ENCODE measurements around the gene EXOC2.
"Not testable (repeated sequence)": the region's sequence is repeated elsewhere in the genome, so short reads cannot be mapped to it uniquely, and the experiment has no call there.

The EXOC2 gene

GRCh38 chr6:583635-584034 lies 109.3 kb downstream of the EXOC2 start:
- DNase-seq (ENCODE audit: low spot score): no peak

- DNase-seq (ENCODE audit: low spot score): no peak
Measured at GRCh38 chr6:583116-583515, 109.8 kb downstream of the EXOC2 start.

GRCh38 chr6:582370-582769 lies 110.6 kb downstream of the EXOC2 start:
- DNase-seq (ENCODE audit: low spot score): no peak

GRCh38 chr6:579339-579738 lies 113.6 kb downstream of the EXOC2 start:
- no peak for DNase-seq (ENCODE audit: low spot score)

DNA sequence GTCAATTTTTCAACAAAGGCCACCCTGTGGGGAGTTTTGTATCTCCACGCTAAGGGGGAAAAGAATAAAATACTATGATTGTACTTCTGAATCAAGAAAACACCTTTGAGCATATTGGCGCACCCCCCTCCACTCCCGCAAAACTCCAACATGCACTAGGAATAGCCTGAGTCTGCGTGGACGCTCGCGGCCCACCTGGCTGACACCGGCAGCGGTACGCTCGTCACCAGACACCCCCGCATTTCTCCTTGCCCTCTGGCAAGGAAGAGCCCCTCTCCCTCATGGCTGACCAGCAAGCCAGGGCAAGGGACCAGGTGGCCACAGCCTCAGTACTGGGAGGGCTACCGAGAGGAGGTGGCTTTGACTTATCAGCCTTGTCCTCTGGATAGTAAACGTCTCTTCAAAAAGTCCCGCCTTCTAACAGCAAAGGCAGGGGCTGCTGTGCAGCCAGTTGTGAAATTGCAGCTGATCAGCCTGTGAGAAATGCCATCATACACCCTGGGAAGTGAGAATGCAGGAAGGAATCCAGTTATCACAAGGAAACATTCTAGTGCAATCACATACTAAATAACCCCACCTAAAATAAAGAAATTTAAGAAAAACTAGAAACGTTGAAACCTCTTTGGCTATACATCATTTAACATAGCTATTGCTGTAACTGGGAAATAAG lies 120.2 kb downstream of the EXOC2 start:
- no peak for DNase-seq (ENCODE audit: low spot score)

DNA sequence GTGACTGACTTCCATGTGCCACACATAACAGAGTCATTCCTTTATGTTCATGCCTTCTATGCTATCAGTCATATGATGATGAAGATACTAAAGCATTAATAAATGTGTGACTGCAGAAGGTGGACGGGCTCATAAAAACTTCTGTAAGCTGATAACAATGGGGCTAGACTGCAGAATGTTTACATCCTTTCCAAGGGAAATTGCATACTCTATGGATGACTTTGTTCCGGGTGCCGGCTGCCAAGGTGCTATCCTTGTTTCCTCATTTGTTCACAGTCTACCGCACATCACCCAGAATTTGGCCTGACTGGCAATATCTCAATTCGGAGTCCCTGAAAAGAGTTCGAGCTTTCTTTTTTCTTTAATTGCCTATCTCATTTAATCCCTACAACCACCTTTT lies 121.0 kb downstream of the EXOC2 start:
- no peak for DNase-seq (ENCODE audit: low spot score)

DNA sequence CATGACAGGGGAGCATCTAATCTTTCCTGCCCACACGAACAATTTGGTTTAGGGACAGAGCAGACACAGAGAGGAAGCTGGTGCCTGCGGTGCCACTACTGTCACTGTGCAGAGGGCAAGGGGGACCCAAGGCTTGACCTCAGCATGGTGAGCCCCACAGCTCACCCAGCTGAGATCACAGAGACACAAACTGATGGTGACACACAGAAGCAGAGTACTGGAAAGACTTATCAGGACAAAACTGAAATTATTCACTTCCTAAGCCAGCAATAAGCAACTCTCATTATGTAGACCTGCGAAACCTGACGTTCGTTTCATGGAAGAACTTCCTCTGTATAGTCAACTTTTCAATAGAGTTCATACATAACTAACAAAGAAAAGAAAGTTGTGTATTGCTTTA lies 122.1 kb downstream of the EXOC2 start:
- DNase-seq (ENCODE audit: low spot score): no peak

DNA sequence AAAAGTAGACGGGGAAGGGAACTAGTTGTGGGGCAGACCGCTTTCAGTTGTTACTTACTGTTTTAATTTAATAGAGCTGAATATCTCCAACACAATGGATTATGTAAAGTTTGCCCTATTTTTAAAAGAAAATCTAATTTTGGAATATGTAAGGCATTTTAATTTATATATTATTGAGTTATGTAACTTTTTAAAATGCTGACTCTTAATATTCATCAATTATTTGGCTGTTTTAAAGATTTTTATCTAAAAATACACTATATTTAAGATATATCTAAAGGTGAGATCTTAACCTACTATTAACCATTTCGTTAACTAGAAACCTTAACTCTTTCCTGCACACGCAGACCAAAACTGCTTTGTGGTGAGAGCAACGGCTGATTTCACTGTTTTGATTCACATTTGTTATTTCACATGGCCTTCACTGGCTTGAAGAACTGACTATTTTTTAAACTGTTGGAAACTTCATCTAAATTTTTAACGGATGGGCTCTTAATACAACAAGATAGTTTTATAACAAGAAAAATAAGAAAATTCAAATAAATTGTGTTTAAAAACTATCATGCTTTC lies 123.9 kb downstream of the EXOC2 start:
- DNase-seq (ENCODE audit: low spot score): no peak

- DNase-seq (ENCODE audit: low spot score): no peak
Measured at GRCh38 chr6:568085-568484, 124.9 kb downstream of the EXOC2 start.

DNA sequence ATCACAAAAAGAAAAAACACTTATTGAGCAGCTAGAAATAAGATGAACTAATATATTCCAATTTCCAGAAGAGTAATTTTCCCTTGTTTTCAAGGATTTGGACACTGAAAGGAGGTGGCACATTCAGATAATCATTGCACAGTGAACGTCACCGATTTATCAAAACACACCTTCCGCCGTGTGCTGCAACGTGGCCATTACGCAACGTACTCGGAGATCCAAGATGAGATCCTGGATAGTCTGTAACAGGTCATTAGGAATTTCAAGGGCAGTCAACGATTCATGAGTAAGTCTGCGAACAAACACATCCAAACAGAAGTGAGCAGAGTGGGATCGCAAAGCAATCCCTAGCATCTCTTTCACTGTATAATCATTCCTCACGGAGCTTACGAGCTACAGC lies 129.1 kb downstream of the EXOC2 start:
- no peak for DNase-seq (ENCODE audit: low spot score)

GRCh38 chr6:562052-562676 lies 130.8 kb downstream of the EXOC2 start:
- no peak for DNase-seq (ENCODE audit: low spot score)

DNA sequence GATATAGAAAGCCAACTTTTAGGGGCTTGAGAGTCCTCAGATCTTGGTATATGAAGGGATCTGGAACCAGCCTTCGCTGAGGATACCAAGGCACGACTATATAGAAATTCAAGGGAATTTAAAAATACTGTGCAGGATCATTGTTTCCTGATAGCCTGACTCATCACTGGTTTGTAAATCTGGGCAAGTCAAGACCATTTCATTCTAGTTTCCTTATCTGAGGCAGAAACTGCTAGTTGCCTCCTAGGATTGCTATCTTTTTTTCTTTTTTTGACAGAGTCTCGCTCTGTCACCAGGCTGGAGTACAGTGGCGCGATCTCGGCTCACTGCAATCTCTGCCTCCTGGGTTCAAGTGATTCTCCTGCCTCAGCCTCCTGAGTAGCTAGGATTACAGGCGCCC lies 131.6 kb downstream of the EXOC2 start:
- DNase-seq (ENCODE audit: low spot score): not testable (repeated sequence)

- DNase-seq (ENCODE audit: low spot score): no peak
Measured at GRCh38 chr6:558959-559358, 134.0 kb downstream of the EXOC2 start.

GRCh38 chr6:558089-558488 lies 134.8 kb downstream of the EXOC2 start:
- DNase-seq (ENCODE audit: low spot score): no peak

DNA sequence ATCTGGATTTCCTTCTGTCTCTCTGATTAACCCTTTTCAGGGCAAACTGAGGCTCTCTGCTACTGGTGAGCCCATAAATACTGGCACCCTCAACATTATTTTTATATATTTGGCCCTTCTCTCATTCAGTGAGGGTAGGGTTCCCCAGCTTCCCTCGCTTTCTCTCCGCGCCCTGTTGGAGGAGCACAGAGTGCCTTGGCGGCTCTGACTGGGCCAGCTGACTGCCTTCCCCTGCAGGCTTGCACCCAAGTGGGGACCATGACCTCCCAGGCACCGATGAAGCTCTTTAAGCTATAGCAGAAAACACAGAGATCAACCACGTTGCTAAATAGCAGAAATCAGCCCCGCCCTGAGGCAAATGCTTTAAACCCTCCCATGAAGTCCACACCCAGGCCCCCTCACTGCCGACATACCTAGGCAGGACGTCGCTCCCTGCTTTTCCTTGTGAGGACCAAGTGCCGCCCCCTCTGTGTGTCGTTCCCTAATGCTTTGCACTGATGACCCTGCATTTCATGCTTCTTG lies 141.0 kb downstream of the EXOC2 start:
- DNase-seq (ENCODE audit: low spot score): no peak

DNA sequence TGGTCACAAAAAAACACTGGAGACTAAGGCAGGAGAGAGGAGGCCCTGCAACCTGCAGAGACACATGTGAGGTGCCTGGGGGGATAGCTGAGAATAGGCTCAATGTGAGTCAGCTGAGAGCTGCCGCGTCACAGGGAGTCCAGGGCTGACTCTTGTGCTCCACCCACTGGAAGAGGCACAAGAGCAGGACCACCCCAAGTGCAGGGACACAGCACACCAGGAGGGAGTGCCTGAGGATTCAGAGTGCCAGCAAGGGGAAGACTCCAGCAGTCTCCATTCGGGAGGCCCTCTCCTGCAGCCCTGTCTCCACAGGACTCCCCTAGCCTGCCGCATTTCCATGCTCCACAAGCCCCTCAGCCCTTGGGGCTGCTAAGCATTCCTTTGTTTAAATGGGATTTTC lies 141.5 kb downstream of the EXOC2 start:
- no peak for DNase-seq (ENCODE audit: low spot score)

DNA sequence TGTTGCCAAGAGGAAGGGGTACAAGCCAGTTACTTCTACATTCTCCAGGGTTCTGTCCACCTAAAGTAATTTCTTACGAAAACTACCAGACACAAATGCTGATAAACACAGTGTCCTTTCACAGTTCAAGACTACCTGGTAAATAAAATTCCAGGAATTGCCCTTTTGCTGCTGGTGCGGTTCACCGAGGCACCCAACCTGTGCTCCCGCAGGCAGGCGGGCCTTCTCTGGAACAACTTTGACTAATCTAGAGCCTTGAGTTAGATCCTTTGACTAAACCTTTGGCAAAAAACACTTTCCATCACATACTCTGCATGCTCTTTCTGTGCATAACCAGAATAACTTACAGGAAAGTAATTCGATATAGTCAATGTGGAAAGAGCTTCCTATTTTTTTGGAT lies 143.0 kb downstream of the EXOC2 start:
- no peak for DNase-seq (ENCODE audit: low spot score)

- DNase-seq (ENCODE audit: low spot score): no peak
Measured at GRCh38 chr6:548517-548916, 144.4 kb downstream of the EXOC2 start.

DNA sequence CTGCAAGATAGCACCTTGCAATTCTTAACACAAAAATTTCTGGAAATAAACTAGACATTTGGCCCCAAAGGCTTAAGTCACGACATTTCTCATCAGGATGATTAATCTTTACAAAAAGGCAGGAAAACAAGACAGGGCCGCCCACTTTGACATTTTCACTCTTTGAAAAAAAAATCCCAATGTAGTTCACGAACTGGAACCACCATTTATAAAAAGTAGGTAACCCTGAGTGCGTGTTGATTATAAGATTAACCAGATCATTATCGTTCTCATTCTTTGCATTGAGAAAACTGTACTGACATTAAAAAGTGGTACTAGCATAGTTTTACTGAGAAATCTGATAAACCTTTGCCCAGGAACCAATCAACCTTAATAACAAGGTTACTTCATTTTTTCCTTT lies 144.8 kb downstream of the EXOC2 start:
- no peak for DNase-seq (ENCODE audit: low spot score)

GRCh38 chr6:540490-540889 lies 152.4 kb downstream of the EXOC2 start:
- DNase-seq (ENCODE audit: low spot score): no peak

GRCh38 chr6:537114-537513 lies 155.8 kb downstream of the EXOC2 start:
- no peak for DNase-seq (ENCODE audit: low spot score)

- DNase-seq (ENCODE audit: low spot score): no peak
Measured at GRCh38 chr6:530425-530824, 162.5 kb downstream of the EXOC2 start.

DNA sequence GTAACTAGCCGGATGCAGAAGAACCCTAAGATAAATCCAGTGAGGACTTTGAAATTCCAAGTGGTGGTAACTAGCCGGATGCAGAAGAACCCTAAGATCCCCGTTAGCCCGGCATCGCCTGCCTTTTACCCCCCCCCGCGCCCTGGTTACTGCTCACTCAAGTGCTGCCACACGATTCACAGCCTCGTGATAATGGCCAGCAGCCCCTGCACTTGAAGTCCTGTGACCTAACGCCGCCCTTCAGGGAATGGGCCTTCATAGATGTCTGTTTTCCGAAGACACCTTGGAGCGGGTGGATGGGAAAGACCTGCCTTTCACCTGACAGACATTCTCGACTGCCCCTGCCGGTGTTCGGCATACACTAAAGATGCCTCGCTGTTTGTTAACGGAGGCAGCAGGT lies 163.9 kb downstream of the EXOC2 start:
- no peak for DNase-seq (ENCODE audit: low spot score)
